ENCODE results near the gene FGF14.

DNA sequence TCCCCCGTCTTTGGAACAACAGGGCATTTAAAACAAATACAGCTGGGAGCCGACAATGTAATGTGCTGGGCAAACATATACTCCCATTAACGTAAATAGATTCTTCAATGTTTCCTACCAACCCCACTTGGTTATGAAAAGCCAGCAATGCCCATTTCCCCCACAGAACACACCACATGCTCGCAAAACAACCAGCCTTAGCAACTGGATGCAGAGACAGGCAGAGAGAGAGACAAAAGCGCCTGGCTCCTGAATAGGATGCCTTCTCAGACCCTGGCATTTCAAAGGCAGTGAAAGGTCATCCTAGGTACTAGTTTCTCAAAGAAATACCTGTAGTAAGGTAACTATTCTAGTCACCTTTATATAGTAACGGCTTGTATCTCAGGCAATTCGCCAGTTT is 486.5 kb downstream of the FGF14 start:
- TF ChIP-seq, protein P1, sequence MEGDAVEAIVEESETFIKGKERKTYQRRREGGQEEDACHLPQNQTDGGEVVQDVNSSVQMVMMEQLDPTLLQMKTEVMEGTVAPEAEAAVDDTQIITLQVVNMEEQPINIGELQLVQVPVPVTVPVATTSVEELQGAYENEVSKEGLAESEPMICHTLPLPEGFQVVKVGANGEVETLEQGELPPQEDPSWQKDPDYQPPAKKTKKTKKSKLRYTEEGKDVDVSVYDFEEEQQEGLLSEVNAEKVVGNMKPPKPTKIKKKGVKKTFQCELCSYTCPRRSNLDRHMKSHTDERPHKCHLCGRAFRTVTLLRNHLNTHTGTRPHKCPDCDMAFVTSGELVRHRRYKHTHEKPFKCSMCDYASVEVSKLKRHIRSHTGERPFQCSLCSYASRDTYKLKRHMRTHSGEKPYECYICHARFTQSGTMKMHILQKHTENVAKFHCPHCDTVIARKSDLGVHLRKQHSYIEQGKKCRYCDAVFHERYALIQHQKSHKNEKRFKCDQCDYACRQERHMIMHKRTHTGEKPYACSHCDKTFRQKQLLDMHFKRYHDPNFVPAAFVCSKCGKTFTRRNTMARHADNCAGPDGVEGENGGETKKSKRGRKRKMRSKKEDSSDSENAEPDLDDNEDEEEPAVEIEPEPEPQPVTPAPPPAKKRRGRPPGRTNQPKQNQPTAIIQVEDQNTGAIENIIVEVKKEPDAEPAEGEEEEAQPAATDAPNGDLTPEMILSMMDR (IDR thresholded peaks at IDR 0.05), result no peak
- TF ChIP-seq POLR2A (IDR thresholded peaks at IDR 0.05), result no peak
